ENCODE measurements around the gene CNTRL.

Gene CNTRL

DNA sequence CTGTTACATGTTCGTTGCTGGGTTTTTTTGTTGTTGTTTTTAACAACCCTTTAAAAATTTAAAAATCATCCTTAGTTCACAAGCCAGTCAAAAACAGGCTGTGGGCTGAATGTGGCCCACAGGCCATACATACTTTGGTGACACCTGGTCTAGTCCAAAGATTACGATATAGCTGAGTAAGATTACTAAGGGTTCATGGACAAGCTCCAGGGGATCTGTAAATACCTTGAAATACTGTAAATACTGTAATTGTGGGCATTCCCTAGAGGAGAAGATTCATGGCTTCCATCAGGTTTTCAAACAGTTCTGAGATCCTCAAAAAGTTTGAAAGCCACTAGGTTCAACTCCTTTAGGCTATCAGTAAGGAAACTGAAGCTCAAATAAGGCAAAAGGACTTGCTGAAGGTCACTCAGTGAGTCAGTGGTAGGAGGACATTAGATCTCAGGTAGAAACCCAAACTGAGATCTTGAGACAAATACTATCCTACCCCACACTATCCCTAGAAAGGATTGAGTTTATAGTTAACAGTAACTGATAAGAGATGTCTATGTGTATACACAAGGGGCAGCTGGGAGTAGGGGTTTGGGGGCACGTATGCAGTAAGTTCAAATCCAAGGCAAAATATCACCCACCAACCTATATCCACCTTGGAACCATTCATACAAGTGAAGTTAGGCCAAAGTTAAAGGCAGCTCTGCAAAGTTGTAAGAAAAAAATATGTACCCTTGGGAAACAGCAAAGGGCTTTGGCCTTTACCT is 109.1 kb downstream of the CNTRL start:
- no peak overlapping the region for H2AFZ ChIP-seq
- no peaks in the 10 kb centered on the region for H3K9me3 ChIP-seq (ENCODE audit: control insufficient read depth, low read length)
- H3K36me3 ChIP-seq (ENCODE audit: control insufficient read depth, insufficient read depth, low read length) = no peaks in the 10 kb centered on the region
- H3K4me1 ChIP-seq = peaks cover 3% of the 10 kb centered on the region
- TF ChIP-seq CTCF (IDR thresholded peaks at IDR 0.05) = no peak
- no peaks in the 10 kb centered on the region for H3K27me3 ChIP-seq (ENCODE audit: control insufficient read depth, insufficient read depth, low read length)
- H3K4me3 ChIP-seq (ENCODE audit: low read depth, low read length) = no peak overlapping the region
- no peak overlapping the region for H3K9ac ChIP-seq
- H3K4me2 ChIP-seq (ENCODE audit: low read length) = no peak overlapping the region
- no peaks in the 10 kb centered on the region for H3K79me2 ChIP-seq
- H3K27ac ChIP-seq = no peak overlapping the region

- Histone ChIP-seq H3K36me3 (ENCODE audit: control insufficient read depth, insufficient read depth, low read length) (no peaks in the 10 kb centered on the region), H3K79me2 (no peaks in the 10 kb centered on the region), H3K4me1 (peaks cover 3% of the 10 kb centered on the region), H3K9ac (no peak overlapping the region), H3K4me2 (ENCODE audit: low read length) (no peak overlapping the region), H3K27ac (no peak overlapping the region), H3K4me3 (ENCODE audit: low read depth, low read length) (no peak overlapping the region), H2AFZ (no peak overlapping the region), H3K9me3 (ENCODE audit: control insufficient read depth, low read length) (no peaks in the 10 kb centered on the region), H3K27me3 (ENCODE audit: control insufficient read depth, insufficient read depth, low read length) (no peaks in the 10 kb centered on the region)
- TF ChIP-seq CTCF (IDR thresholded peaks at IDR 0.05) = no peak
Observed at GRCh38 chr9:121184463-121184862, 109.7 kb downstream of the CNTRL start.

GRCh38 chr9:121185178-121185745 is 110.5 kb downstream of the CNTRL start:
- Histone ChIP-seq H3K9ac (no peak overlapping the region), H2AFZ (no peak overlapping the region), H3K9me3 (ENCODE audit: control insufficient read depth, low read length) (no peaks in the 10 kb centered on the region), H3K27ac (no peak overlapping the region), H3K4me2 (ENCODE audit: low read length) (no peak overlapping the region), H3K79me2 (no peaks in the 10 kb centered on the region), H3K4me1 (peaks cover 3% of the 10 kb centered on the region), H3K36me3 (ENCODE audit: control insufficient read depth, insufficient read depth, low read length) (no peaks in the 10 kb centered on the region), H3K27me3 (ENCODE audit: control insufficient read depth, insufficient read depth, low read length) (no peaks in the 10 kb centered on the region), H3K4me3 (ENCODE audit: low read depth, low read length) (no peak overlapping the region)
- no peak for TF ChIP-seq CTCF (IDR thresholded peaks at IDR 0.05)

GRCh38 chr9:121185774-121186403 is 111.1 kb downstream of the CNTRL start:
- Histone ChIP-seq H3K4me1 (peaks cover 3% of the 10 kb centered on the region), H3K9me3 (ENCODE audit: control insufficient read depth, low read length) (no peaks in the 10 kb centered on the region), H3K4me2 (ENCODE audit: low read length) (no peak overlapping the region), H3K27me3 (ENCODE audit: control insufficient read depth, insufficient read depth, low read length) (no peaks in the 10 kb centered on the region), H3K79me2 (no peaks in the 10 kb centered on the region), H3K27ac (no peak overlapping the region), H2AFZ (no peak overlapping the region), H3K4me3 (ENCODE audit: low read depth, low read length) (no peak overlapping the region), H3K9ac (no peak overlapping the region), H3K36me3 (ENCODE audit: control insufficient read depth, insufficient read depth, low read length) (no peaks in the 10 kb centered on the region)
- no peak for TF ChIP-seq CTCF (IDR thresholded peaks at IDR 0.05)

All from parathyroid adenoma (tissue), 2 donors.